Measurements from ENCODE around the gene BARHL2.

BARHL2 gene

GRCh38 chr1:90748668-90749067, 31.6 kb upstream of the BARHL2 start:
- H3K27ac ChIP-seq, result no peak overlapping the region

GRCh38 chr1:90746857-90747256, 29.8 kb upstream of the BARHL2 start:
- H3K27ac ChIP-seq, result no peak overlapping the region
- TF ChIP-seq ZFX (IDR thresholded peaks at IDR 0.05; ENCODE audit: borderline replicate concordance) (no peak), CTCF (IDR thresholded peaks at IDR 0.05) (no peak)

More at GRCh38 chr1:90748668-90749067, 31.6 kb upstream of the BARHL2 start:
- TF ChIP-seq ZFX (IDR thresholded peaks at IDR 0.05; ENCODE audit: borderline replicate concordance), result no peak
- TF ChIP-seq CTCF (IDR thresholded peaks at IDR 0.05), result no peak

GRCh38 chr1:90745972-90746371, 28.9 kb upstream of the BARHL2 start:
- TF ChIP-seq CTCF (IDR thresholded peaks at IDR 0.05), result no peak
- no peak for TF ChIP-seq ZFX (IDR thresholded peaks at IDR 0.05; ENCODE audit: borderline replicate concordance)

GRCh38 chr1:90732136-90732535, 15.0 kb upstream of the BARHL2 start:
- H3K27ac ChIP-seq, result no peak overlapping the region
- no peak for TF ChIP-seq CTCF (IDR thresholded peaks at IDR 0.05)
- no peak for TF ChIP-seq ZFX (IDR thresholded peaks at IDR 0.05; ENCODE audit: borderline replicate concordance)

More at GRCh38 chr1:90745972-90746371, 28.9 kb upstream of the BARHL2 start:
- no peak overlapping the region for H3K27ac ChIP-seq

GRCh38 chr1:90731382-90732050, 14.4 kb upstream of the BARHL2 start:
- H3K27ac ChIP-seq, result no peak overlapping the region
- no peak for TF ChIP-seq CTCF (IDR thresholded peaks at IDR 0.05)
- TF ChIP-seq ZFX (IDR thresholded peaks at IDR 0.05; ENCODE audit: borderline replicate concordance), result no peak

GRCh38 chr1:90730243-90731022, 13.3 kb upstream of the BARHL2 start:
- no peak for TF ChIP-seq ZFX (IDR thresholded peaks at IDR 0.05; ENCODE audit: borderline replicate concordance)
- no peak for TF ChIP-seq CTCF (IDR thresholded peaks at IDR 0.05)
- H3K27ac ChIP-seq, result no peak overlapping the region

Data from 22Rv1 (cell line).